GM23338 (cell line): ENCODE measurements around the gene TMED10. TPM values are rescaled to one million over a fixed set of nuclear protein-coding genes. Genes with fewer than 3 reads are reported as not detected.

Experiments used
- ATAC-seq: fragments of 200-7000 bp; cut with Tn5 transposase; 3 replicates; pipeline ENCODE4 v1.9.1; 2020
- DNase-seq: peaks from one replicate; pipeline ENCODE4 v3.0.0-alpha.2; 2015; ENCODE audit warnings: low spot score
- H2AFZ ChIP-seq: fragments of 200-600 bp; sonication (generic); 2 replicates; pipeline ENCODE4 v1.8.0; 2016; ENCODE audit warnings: antibody characterized with exemption, mild to moderate bottlenecking, moderate library complexity
- H3F3A ChIP-seq: fragments of 200-600 bp; sonication (generic); replicated peaks from 2 replicates; pipeline ENCODE4 v1.8.0; 2017; ENCODE audit warnings: antibody characterized with exemption, mixed run types, low read depth
- H3K27ac ChIP-seq: fragments of 200-600 bp; sonication (generic); 2 replicates; pipeline ENCODE4 v1.6.1; 2016; ENCODE audit warnings: low read depth
- H3K27me3 ChIP-seq: fragments of 200-600 bp; sonication (generic); 2 replicates; pipeline ENCODE4 v1.8.0; 2016; ENCODE audit warnings: mild to moderate bottlenecking, mixed run types, moderate library complexity; ENCODE audit not compliant: insufficient read depth
- H3K36me3 ChIP-seq: fragments of 200-600 bp; sonication (generic); 2 replicates; pipeline ENCODE4 v1.8.0; 2016; ENCODE audit warnings: mild to moderate bottlenecking; ENCODE audit not compliant: insufficient read depth
- H3K4me1 ChIP-seq: fragments of 200-600 bp; sonication (generic); 2 replicates; pipeline ENCODE4 v1.8.0; 2016; ENCODE audit warnings: mild to moderate bottlenecking, moderate library complexity; ENCODE audit not compliant: insufficient read depth
- H3K4me2 ChIP-seq: fragments of 200-600 bp; sonication (generic); 2 replicates; pipeline ENCODE4 v1.7.1; 2017; ENCODE audit warnings: mixed run types
- H3K4me3 ChIP-seq: fragments of 200-600 bp; sonication (generic); 2 replicates; pipeline ENCODE4 v1.6.1; 2016; ENCODE audit warnings: mixed run types
- H3K79me2 ChIP-seq: fragments of 200-600 bp; sonication (generic); replicated peaks from 2 replicates; pipeline ENCODE4 v1.8.0; 2017; ENCODE audit warnings: mild to moderate bottlenecking; ENCODE audit not compliant: insufficient read depth
- H3K9me2 ChIP-seq: fragments of 200-600 bp; sonication (generic); 2 replicates; pipeline ENCODE4 v1.8.0; 2017; ENCODE audit not compliant: insufficient read depth
- H4K20me1 ChIP-seq: fragments of 200-600 bp; sonication (generic); replicated peaks from 2 replicates; pipeline ENCODE4 v1.8.0; 2017; ENCODE audit warnings: mild to moderate bottlenecking; ENCODE audit not compliant: insufficient read depth
- H3K27ac Mint-ChIP-seq: 2 replicates; pipeline ENCODE4 v1.8.0; 2020; ENCODE audit warnings: inconsistent platforms, mild to moderate bottlenecking, moderate library complexity, mixed read lengths
- H3K27me3 Mint-ChIP-seq: 3 replicates; pipeline ENCODE4 v1.8.0; 2022; ENCODE audit warnings: low read depth, mild to moderate bottlenecking, moderate library complexity, mixed read lengths, inconsistent platforms; ENCODE audit not compliant: insufficient read depth, poor library complexity
- H3K36me3 Mint-ChIP-seq: 3 replicates; pipeline ENCODE4 v1.8.0; 2021; ENCODE audit warnings: low read depth, mild to moderate bottlenecking, inconsistent platforms, moderate library complexity, mixed read lengths
- H3K4me1 Mint-ChIP-seq: 3 replicates; pipeline ENCODE4 v1.8.0; 2020; ENCODE audit warnings: mild to moderate bottlenecking, inconsistent platforms, mixed read lengths
- H3K4me3 Mint-ChIP-seq: 3 replicates; pipeline ENCODE4 v1.8.0; 2021; ENCODE audit warnings: moderate library complexity, mild to moderate bottlenecking, inconsistent platforms, mixed read lengths
- H3K9me3 Mint-ChIP-seq: 3 replicates; pipeline ENCODE4 v1.8.0; 2020; ENCODE audit warnings: moderate library complexity, mild to moderate bottlenecking, inconsistent platforms, mixed read lengths
- EZH2phosphoT487 ChIP-seq: fragments of 200-600 bp; sonication (generic); IDR thresholded peaks from one replicate; pipeline ENCODE4 v1.8.1; 2018; ENCODE audit warnings: antibody characterized with exemption; ENCODE audit not compliant: unreplicated experiment
- JUNB ChIP-seq: IDR thresholded peaks from one replicate; pipeline ENCODE4 v1.6.1; 2016; ENCODE audit warnings: antibody characterized with exemption; ENCODE audit not compliant: unreplicated experiment
- POLR2AphosphoS5 ChIP-seq: IDR thresholded peaks from 2 replicates; pipeline ENCODE4 v1.6.1; 2016; ENCODE audit warnings: antibody characterized with exemption, low read depth
- ZNF462 ChIP-seq: fragments of 250-450 bp; sonication (Bioruptor Pico); IDR thresholded peaks from 2 replicates; pipeline ENCODE4 v1.5.0; 2020; ENCODE audit warnings: mild to moderate bottlenecking, moderate library complexity
- polyA plus RNA-seq: library from polyadenylated mRNA; unstranded; fragments of >200 nt; fragmentation: Nextera tagmentation; extraction: Ambion mirVana; gene quantifications from 2 replicates; pipeline ENCODE4 v1.2.1, GENCODE V29; 2016
- total RNA-seq: library from RNA; depleted of rRNA; stranded (reverse); fragments of >200 nt; shearing (Covaris generic); gene quantifications from 2 replicates; pipeline ENCODE4 v1.2.3, GENCODE V29; 2014
- TF ChIP-seq, protein P1 (sequence below), 2 experiments: fragments of 200-600 bp in 1 of 2; sonication (generic) in 1 of 2; conservative IDR thresholded peaks; 2 replicates each; pipeline versions ENCODE4 v1.5.1 to v1.6.1; 2016 to 2017; ENCODE audit warnings: antibody characterized with exemption in 2 of 2, low read depth in 2 of 2, mild to moderate bottlenecking in 2 of 2, moderate library complexity in 1 of 2

TMED10 gene
- total and polyA plus RNA-seq, 2 experiments from 2014 or later, result 180 to 196 TPM

GRCh38 chr14:75153295-75153694 lies 23.1 kb downstream of the TMED10 start:
- Histone ChIP-seq H3K9me2 (no peaks in the 10 kb centered on the region), H3K4me2 (no peak overlapping the region), H2AFZ (no peak overlapping the region), H3K4me1 (peaks cover 12% of the 10 kb centered on the region; the same call in 1 of the 2 replicates), H3K27me3 (no peaks in the 10 kb centered on the region), H3F3A (no peaks in the 10 kb centered on the region), H3K79me2 (peaks cover 55% of the 10 kb centered on the region), H3K4me3 (no peak overlapping the region), H4K20me1 (peaks cover 26% of the 10 kb centered on the region; the same call in 1 of the 2 replicates), H3K36me3 (0 out of 2 replicates have a peak, but pooled peaks cover 5% of the 10 kb centered on the region), H3K27ac (no peak overlapping the region)
- peaks cover 13% of the 10 kb centered on the region for H3K4me1 Mint-ChIP-seq
- no peak overlapping the region for H3K4me3 Mint-ChIP-seq
- DNase-seq (no peak), ATAC-seq (peak; percentile 47)
- H3K36me3 Mint-ChIP-seq, result peaks cover 14% of the 10 kb centered on the region; the same call in 2 of the 3 replicates
- TF ChIP-seq JUNB, result no peak
- TF ChIP-seq EZH2phosphoT487, result no peak
- TF ChIP-seq, protein P1, sequence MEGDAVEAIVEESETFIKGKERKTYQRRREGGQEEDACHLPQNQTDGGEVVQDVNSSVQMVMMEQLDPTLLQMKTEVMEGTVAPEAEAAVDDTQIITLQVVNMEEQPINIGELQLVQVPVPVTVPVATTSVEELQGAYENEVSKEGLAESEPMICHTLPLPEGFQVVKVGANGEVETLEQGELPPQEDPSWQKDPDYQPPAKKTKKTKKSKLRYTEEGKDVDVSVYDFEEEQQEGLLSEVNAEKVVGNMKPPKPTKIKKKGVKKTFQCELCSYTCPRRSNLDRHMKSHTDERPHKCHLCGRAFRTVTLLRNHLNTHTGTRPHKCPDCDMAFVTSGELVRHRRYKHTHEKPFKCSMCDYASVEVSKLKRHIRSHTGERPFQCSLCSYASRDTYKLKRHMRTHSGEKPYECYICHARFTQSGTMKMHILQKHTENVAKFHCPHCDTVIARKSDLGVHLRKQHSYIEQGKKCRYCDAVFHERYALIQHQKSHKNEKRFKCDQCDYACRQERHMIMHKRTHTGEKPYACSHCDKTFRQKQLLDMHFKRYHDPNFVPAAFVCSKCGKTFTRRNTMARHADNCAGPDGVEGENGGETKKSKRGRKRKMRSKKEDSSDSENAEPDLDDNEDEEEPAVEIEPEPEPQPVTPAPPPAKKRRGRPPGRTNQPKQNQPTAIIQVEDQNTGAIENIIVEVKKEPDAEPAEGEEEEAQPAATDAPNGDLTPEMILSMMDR (conservative IDR thresholded peaks at IDR 0.05; ENCODE audit: low read depth in 2 of 2), result no peak
- TF ChIP-seq ZNF462 (CRISPR knock-in tag), result no peak
- no peak for TF ChIP-seq POLR2AphosphoS5
- H3K9me3 Mint-ChIP-seq, result no peaks in the 10 kb centered on the region
- peak overlapping the region; percentile 65 for H3K27ac Mint-ChIP-seq
- no peaks in the 10 kb centered on the region for H3K27me3 Mint-ChIP-seq
